Measurements from ENCODE around the gene HS3ST1. TPM values are rescaled to one million over a fixed set of nuclear protein-coding genes. Genes with fewer than 3 reads are reported as not detected.

The HS3ST1 gene
- total RNA-seq, 4 donors from 2014 or later: 4.8 to 27.0 (median 9.6) TPM

DNA sequence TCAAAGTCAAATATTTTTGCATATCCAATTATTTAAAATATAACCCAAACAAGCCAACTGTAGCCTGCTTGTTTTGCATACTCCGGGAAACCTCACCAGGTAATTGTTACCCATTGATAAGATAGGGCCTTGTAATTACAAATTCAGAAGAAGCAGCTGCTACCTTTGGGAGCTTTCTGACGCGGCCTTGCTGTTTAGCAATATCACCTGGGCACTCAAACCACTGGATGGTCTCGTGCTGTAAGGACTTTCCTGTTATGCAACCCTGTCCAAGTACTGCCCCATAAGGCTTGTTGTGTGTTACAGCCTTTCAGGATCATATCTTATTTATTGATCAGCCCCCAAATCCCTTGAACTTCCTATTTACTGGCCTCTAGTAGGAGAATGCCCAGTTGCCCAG is 52.1 kb downstream of the HS3ST1 start:
- TF ChIP-seq, protein P1, sequence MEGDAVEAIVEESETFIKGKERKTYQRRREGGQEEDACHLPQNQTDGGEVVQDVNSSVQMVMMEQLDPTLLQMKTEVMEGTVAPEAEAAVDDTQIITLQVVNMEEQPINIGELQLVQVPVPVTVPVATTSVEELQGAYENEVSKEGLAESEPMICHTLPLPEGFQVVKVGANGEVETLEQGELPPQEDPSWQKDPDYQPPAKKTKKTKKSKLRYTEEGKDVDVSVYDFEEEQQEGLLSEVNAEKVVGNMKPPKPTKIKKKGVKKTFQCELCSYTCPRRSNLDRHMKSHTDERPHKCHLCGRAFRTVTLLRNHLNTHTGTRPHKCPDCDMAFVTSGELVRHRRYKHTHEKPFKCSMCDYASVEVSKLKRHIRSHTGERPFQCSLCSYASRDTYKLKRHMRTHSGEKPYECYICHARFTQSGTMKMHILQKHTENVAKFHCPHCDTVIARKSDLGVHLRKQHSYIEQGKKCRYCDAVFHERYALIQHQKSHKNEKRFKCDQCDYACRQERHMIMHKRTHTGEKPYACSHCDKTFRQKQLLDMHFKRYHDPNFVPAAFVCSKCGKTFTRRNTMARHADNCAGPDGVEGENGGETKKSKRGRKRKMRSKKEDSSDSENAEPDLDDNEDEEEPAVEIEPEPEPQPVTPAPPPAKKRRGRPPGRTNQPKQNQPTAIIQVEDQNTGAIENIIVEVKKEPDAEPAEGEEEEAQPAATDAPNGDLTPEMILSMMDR (IDR thresholded peaks at IDR 0.05): no peak
- no peak for TF ChIP-seq POLR2A (IDR thresholded peaks at IDR 0.05)
- Histone ChIP-seq H3K9me3 (no peaks in the 10 kb centered on the region), H3K4me3 (no peak overlapping the region), H3K27me3 (no peaks in the 10 kb centered on the region), H3K36me3 (no peaks in the 10 kb centered on the region), H3K27ac (no peak overlapping the region), H3K4me1 (no peaks in the 10 kb centered on the region)
- intact Hi-C loops (cut with DNase I): no loop called here
- DNase-seq: no peak
- 83 to 85% methylated on average over 4 of the region's 4 CpGs for WGBS, 2 donors

- intact Hi-C loops (cut with DNase I): no loop called here
- Histone ChIP-seq H3K4me3 (no peak overlapping the region), H3K27ac (no peak overlapping the region), H3K4me1 (no peaks in the 10 kb centered on the region), H3K36me3 (no peaks in the 10 kb centered on the region), H3K27me3 (no peaks in the 10 kb centered on the region), H3K9me3 (no peaks in the 10 kb centered on the region)
- DNase-seq: no peak
- WGBS, 2 donors: 64 to 65% methylated on average over 7 of the region's 7 CpGs
- TF ChIP-seq, protein P1 (IDR thresholded peaks at IDR 0.05): no peak
- no peak for TF ChIP-seq POLR2A (IDR thresholded peaks at IDR 0.05)
Measured at GRCh38 chr4:11376146-11376545, 52.5 kb downstream of the HS3ST1 start.

- H3K27ac ChIP-seq: no peak overlapping the region
- H3K36me3 ChIP-seq: no peaks in the 10 kb centered on the region
- intact Hi-C loops (cut with DNase I): no loop called here
- peaks cover 0 to 8% (median 0%) of the 10 kb centered on the region in 3 donors for H3K9me3 ChIP-seq
- DNase-seq: no peak
- H3K4me1 ChIP-seq: peaks cover 0 to 9% (median 5%) of the 10 kb centered on the region in 3 donors
- no peak for TF ChIP-seq POLR2A (IDR thresholded peaks at IDR 0.05)
- TF ChIP-seq, protein P1 (IDR thresholded peaks at IDR 0.05): no peak
- peak overlapping the region in 1 of 4 donors; percentile 12 for H3K4me3 ChIP-seq
- WGBS, 2 donors: 47 to 63% methylated on average over 7 to 13 of the region's 53 CpGs
- H3K27me3 ChIP-seq: peaks cover 0 to 14% (median 0%) of the 10 kb centered on the region in 4 donors
Measured at GRCh38 chr4:11368701-11369115, 60.0 kb downstream of the HS3ST1 start.

DNA sequence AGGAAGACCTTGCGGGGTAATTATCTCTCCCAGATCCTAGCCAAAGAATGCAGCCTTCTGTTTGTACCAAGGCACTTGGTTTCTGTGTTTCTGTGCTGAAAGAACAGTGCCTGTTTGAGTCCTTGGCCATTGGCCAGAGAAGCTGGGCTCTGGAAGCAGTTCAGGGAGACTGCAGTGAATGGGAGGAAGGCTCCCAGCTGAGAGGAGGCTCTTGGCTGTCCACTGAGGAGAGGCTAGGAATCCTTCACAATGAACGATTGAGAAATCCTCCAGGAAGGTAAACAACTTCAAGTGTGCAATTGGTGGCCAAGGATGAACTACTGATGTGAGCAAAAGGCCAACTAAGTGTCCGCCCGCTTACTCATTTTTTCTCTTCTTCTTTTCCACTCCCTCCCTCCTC is 61.3 kb downstream of the HS3ST1 start:
- no peak for DNase-seq
- intact Hi-C loops (cut with DNase I): no loop called here

GRCh38 chr4:11366859-11367258 is 61.8 kb downstream of the HS3ST1 start:
- Histone ChIP-seq H3K27me3 (peaks cover 0 to 14% (median 0%) of the 10 kb centered on the region in 4 donors), H3K4me1 (peaks cover 0 to 9% (median 5%) of the 10 kb centered on the region in 3 donors), H3K36me3 (no peaks in the 10 kb centered on the region), H3K27ac (no peak overlapping the region), H3K4me3 (no peak overlapping the region), H3K9me3 (peaks cover 0 to 8% (median 0%) of the 10 kb centered on the region in 3 donors)
- intact Hi-C loops (cut with DNase I): no loop called here
- TF ChIP-seq POLR2A (IDR thresholded peaks at IDR 0.05): no peak
- TF ChIP-seq, protein P1 (IDR thresholded peaks at IDR 0.05): no peak
- DNase-seq: no peak

More for the DNA sequence above, 61.3 kb downstream of the HS3ST1 start:
- Histone ChIP-seq H3K27me3 (peaks cover 0 to 14% (median 0%) of the 10 kb centered on the region in 4 donors), H3K9me3 (peaks cover 0 to 8% (median 0%) of the 10 kb centered on the region in 3 donors), H3K4me1 (peaks cover 0 to 9% (median 5%) of the 10 kb centered on the region in 3 donors), H3K4me3 (no peak overlapping the region), H3K27ac (no peak overlapping the region), H3K36me3 (no peaks in the 10 kb centered on the region)
- TF ChIP-seq, protein P1 (IDR thresholded peaks at IDR 0.05): no peak
- no peak for TF ChIP-seq POLR2A (IDR thresholded peaks at IDR 0.05)
- WGBS, 2 donors: 40 to 42% methylated on average over 3 to 4 of the region's 4 CpGs
